Measurements from ENCODE around the gene C10orf95. TPM values are rescaled to one million over a fixed set of nuclear protein-coding genes. Genes with fewer than 3 reads are reported as not detected.

The C10orf95 gene
- total RNA-seq, 2 donors from 2014 or later, result 0.21 TPM; not detected in 1

GRCh38 chr10:102424145-102424544 lies 27.2 kb downstream of the C10orf95 start:
- Mint-ChIP-seq H3K36me3 (ENCODE audit: insufficient read depth in 2 of 2) (peaks cover 2% of the 10 kb centered on the region in 2 donors), H3K4me3 (no peak overlapping the region), H3K27me3 (ENCODE audit: low read depth) (peaks cover 2% of the 10 kb centered on the region), H3K27ac (no peak overlapping the region), H3K4me1 (ENCODE audit: low read depth) (peaks cover 55% of the 10 kb centered on the region), H3K9me3 (no peaks in the 10 kb centered on the region)
- DNase-seq, result no peak
- no peak for ATAC-seq (replicated peaks in 1 of 2)

GRCh38 chr10:102423372-102423968 lies 27.9 kb downstream of the C10orf95 start:
- no peaks in the 10 kb centered on the region for H3K9me3 Mint-ChIP-seq

DNA sequence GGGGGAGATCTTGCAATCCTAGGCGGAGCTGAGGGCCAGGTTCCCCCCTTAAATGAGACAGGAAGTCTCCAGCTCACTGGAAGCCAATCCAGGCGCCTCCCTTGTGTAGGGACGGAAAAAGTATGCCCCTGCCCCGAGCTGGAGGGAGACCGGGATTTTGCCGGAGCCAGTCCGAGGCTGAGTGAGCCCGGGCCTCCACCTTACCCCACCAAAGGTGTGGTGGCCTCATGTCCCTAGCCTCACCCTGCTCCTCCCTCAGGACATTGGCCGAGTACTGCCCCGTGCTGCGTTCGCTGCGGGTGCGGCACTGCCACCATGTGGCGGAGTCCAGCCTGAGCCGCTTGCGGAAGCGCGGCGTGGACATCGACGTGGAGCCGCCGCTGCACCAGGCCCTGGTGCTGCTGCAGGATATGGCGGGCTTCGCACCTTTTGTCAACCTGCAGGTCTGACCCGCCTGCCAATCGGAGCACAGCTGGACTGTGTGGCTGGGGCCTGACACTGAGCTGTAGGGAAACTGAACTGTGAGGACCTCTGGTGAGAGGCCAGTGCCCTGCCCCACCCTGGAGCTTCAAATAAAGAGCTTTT lies 28.7 kb downstream of the C10orf95 start:
- peaks cover 56% of the 10 kb centered on the region for H3K4me1 Mint-ChIP-seq (ENCODE audit: low read depth)
- ATAC-seq (replicated peaks in 1 of 2) (peak; percentile 18 to 25), DNase-seq (peak; percentile 74 to 75)
- no peaks in the 10 kb centered on the region for H3K9me3 Mint-ChIP-seq
- peaks cover 17% of the 10 kb centered on the region for H3K27me3 Mint-ChIP-seq (ENCODE audit: low read depth)
- peaks cover 2% of the 10 kb centered on the region in 2 donors for H3K36me3 Mint-ChIP-seq (ENCODE audit: insufficient read depth in 2 of 2)
- peak overlapping the region; percentile 27 for H3K27ac Mint-ChIP-seq
- H3K4me3 Mint-ChIP-seq, result peak overlapping the region; percentile 88 to 99

More at GRCh38 chr10:102423372-102423968, 27.9 kb downstream of the C10orf95 start:
- no peak for DNase-seq
- peaks cover 8% of the 10 kb centered on the region for H3K27me3 Mint-ChIP-seq (ENCODE audit: low read depth)
- H3K4me3 Mint-ChIP-seq, result peak overlapping the region in 1 of 2 donors; percentile 32
- H3K36me3 Mint-ChIP-seq (ENCODE audit: insufficient read depth in 2 of 2), result peaks cover 2% of the 10 kb centered on the region in 2 donors
- no peak overlapping the region for H3K27ac Mint-ChIP-seq
- H3K4me1 Mint-ChIP-seq (ENCODE audit: low read depth), result peaks cover 58% of the 10 kb centered on the region
- ATAC-seq (replicated peaks in 1 of 2), result no peak

DNA sequence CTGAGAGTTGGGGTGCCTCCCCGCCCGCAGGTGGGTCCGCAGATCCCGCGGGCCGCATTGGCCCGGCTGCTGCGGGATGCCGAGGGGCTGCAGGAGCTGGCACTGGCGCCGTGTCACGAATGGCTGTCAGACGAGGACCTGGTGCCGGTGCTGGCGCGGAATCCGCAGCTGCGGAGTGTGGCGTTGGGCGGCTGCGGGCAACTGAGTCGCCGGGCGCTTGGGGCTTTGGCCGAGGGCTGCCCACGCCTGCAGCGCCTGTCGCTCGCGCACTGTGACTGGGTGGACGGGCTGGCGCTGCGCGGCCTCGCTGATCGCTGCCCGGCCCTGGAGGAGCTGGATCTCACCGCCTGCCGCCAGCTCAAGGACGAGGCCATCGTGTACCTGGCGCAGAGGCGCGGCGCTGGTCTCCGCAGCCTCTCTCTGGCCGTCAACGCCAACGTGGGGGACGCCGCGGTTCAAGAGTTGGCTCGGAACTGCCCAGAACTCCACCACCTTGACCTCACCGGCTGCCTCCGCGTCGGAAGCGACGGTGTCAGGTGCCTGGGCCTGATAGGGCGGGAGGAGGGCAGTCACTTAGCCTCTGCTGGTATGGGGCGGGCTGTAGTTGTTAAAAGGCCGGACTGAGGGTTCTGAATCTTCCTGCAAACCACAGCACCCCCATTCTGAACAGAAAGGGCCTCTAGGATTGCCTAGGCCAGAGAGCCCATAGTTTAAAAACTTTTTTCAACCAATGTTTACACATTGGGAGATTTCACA lies 29.4 kb downstream of the C10orf95 start:
- Mint-ChIP-seq H3K9me3 (no peaks in the 10 kb centered on the region), H3K4me1 (ENCODE audit: low read depth) (peaks cover 49% of the 10 kb centered on the region), H3K36me3 (ENCODE audit: insufficient read depth in 2 of 2) (peaks cover 2% of the 10 kb centered on the region in 2 donors), H3K27me3 (ENCODE audit: low read depth) (peaks cover 24% of the 10 kb centered on the region), H3K4me3 (peak overlapping the region; percentile 88 to 99), H3K27ac (peak overlapping the region; percentile 27)
- peak; percentile 8 to 17 for ATAC-seq (replicated peaks in 1 of 2)
- peak in 1 of 2 donors; percentile 52 for DNase-seq

DNA sequence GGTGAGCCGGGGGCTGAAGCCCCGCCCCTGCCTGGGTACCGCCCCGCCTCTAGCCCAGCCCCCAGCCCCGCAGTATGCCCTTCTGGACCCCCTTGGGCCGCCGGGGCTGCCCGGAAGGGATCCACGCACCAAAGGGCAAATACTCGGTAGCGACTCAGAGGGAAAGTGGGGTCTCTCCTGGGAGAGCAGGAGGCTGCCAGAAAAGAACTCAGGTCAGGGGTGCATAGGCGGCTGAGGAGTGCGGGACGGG lies 29.9 kb downstream of the C10orf95 start:
- no peaks in the 10 kb centered on the region for H3K9me3 Mint-ChIP-seq
- H3K36me3 Mint-ChIP-seq (ENCODE audit: insufficient read depth in 2 of 2), result peaks cover 2% of the 10 kb centered on the region in 2 donors
- ATAC-seq (replicated peaks in 1 of 2) (no peak), DNase-seq (no peak)
- H3K4me1 Mint-ChIP-seq (ENCODE audit: low read depth), result peaks cover 44% of the 10 kb centered on the region
- peaks cover 26% of the 10 kb centered on the region for H3K27me3 Mint-ChIP-seq (ENCODE audit: low read depth)
- peak overlapping the region; percentile 88 to 99 for H3K4me3 Mint-ChIP-seq
- no peak overlapping the region for H3K27ac Mint-ChIP-seq

DNA sequence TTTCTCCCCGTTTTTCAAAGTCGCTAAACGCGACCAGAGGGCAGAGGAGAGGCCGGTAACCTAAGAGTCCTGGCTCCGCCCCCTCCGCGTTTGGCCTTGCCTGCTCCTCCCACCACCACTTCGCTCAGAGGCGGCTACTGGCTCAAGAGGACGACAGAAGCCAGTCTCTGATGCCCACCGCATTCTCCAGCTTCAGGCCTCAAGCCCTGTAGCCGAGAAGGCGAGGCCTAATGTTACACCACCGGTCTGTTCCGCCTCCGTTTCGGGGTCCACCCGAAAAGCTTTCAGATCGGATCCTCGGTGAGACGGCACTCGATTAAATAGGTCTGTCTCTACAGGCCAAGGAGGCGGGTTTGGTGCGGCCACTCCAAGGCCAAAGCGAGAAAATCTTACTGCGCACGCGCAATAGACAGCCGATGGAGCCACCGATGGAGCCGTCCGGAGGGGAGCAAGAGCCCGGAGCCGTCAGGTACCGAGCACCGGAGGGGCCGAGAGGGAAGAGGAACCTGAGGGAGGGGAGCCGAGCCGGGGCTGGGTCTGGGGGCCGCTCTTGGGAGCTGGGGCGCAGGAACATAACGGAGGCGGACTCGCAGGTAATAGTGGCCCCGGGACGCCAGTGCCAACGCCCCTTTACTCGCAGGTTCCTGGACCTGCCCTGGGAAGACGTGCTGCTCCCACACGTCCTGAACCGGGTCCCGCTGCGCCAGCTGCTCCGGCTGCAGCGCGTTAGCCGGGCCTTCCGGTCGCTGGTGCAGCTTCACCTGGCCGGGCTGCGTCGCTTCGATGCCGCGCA lies 30.4 kb downstream of the C10orf95 start, which contains the start of gene FBXL15:
FBXL15 (plus strand) TSS at position 123 of the 793 bp plus-strand sequence; CDS start at position 417, 294 bp downstream.
- Mint-ChIP-seq H3K4me3 (peak within 1 kb of the TSS; percentile 88 to 99), H3K27me3 (ENCODE audit: low read depth) (peaks cover 26% of the 10 kb centered on the region), H3K4me1 (ENCODE audit: low read depth) (peaks cover 39% of the 10 kb centered on the region), H3K36me3 (ENCODE audit: insufficient read depth in 2 of 2) (peaks cover 2% of the 10 kb centered on the region in 2 donors), H3K27ac (peak within 1 kb of the TSS; percentile 89), H3K9me3 (no peaks in the 10 kb centered on the region)
- peak; percentile 97 to 98 for DNase-seq
- ATAC-seq (replicated peaks in 1 of 2), result peak; percentile 82 to 84

GRCh38 chr10:102420181-102420713 lies 31.1 kb downstream of the C10orf95 start:
- Mint-ChIP-seq H3K4me3 (peak overlapping the region; percentile 88 to 99), H3K27me3 (ENCODE audit: low read depth) (peaks cover 26% of the 10 kb centered on the region), H3K4me1 (ENCODE audit: low read depth) (peaks cover 34% of the 10 kb centered on the region), H3K27ac (peak overlapping the region; percentile 89), H3K36me3 (ENCODE audit: insufficient read depth in 2 of 2) (peaks cover 2% of the 10 kb centered on the region in 2 donors), H3K9me3 (no peaks in the 10 kb centered on the region)
- DNase-seq (no peak), ATAC-seq (replicated peaks in 1 of 2) (no peak)

GRCh38 chr10:102419269-102420180 lies 31.8 kb downstream of the C10orf95 start:
- peaks cover 26% of the 10 kb centered on the region for H3K27me3 Mint-ChIP-seq (ENCODE audit: low read depth)
- no peaks in the 10 kb centered on the region for H3K9me3 Mint-ChIP-seq
- DNase-seq, result peak; percentile 74 to 76
- H3K4me1 Mint-ChIP-seq (ENCODE audit: low read depth), result peaks cover 34% of the 10 kb centered on the region
- H3K36me3 Mint-ChIP-seq (ENCODE audit: insufficient read depth in 2 of 2), result peaks cover 2% of the 10 kb centered on the region in 2 donors
- H3K4me3 Mint-ChIP-seq, result peak overlapping the region; percentile 88 to 99
- no peak for ATAC-seq (replicated peaks in 1 of 2)
- peak overlapping the region; percentile 67 for H3K27ac Mint-ChIP-seq

- DNase-seq (no peak), ATAC-seq (replicated peaks in 1 of 2) (no peak)
- Mint-ChIP-seq H3K27me3 (ENCODE audit: low read depth) (peaks cover 26% of the 10 kb centered on the region), H3K4me1 (ENCODE audit: low read depth) (peaks cover 34% of the 10 kb centered on the region), H3K9me3 (no peaks in the 10 kb centered on the region), H3K4me3 (peak within 1 kb of the TSS; percentile 88 to 99), H3K36me3 (ENCODE audit: insufficient read depth in 2 of 2) (peaks cover 2% of the 10 kb centered on the region in 2 donors), H3K27ac (peak within 1 kb of the TSS; percentile 67)
Observed at GRCh38 chr10:102418622-102419268, 32.6 kb downstream of the C10orf95 start, which contains the start of gene PSD. TSS of gene PSD (minus strand) at chr10:102418785. CDS start at chr10:102417038, 1,747 bp downstream.

- no peak for DNase-seq
- ATAC-seq (replicated peaks in 1 of 2), result no peak
- Mint-ChIP-seq H3K27ac (no peak overlapping the region), H3K4me3 (no peak overlapping the region), H3K36me3 (ENCODE audit: insufficient read depth in 2 of 2) (peaks cover 0 to 2% of the 10 kb centered on the region in 2 donors), H3K4me1 (ENCODE audit: low read depth) (peaks cover 33% of the 10 kb centered on the region), H3K27me3 (ENCODE audit: low read depth) (peaks cover 26% of the 10 kb centered on the region), H3K9me3 (no peaks in the 10 kb centered on the region)
Observed at GRCh38 chr10:102416695-102417094, 34.6 kb downstream of the C10orf95 start.

GRCh38 chr10:102416283-102416682 lies 35.1 kb downstream of the C10orf95 start:
- Mint-ChIP-seq H3K4me3 (no peak overlapping the region), H3K27ac (no peak overlapping the region), H3K27me3 (ENCODE audit: low read depth) (peaks cover 26% of the 10 kb centered on the region), H3K9me3 (no peaks in the 10 kb centered on the region), H3K36me3 (ENCODE audit: insufficient read depth in 2 of 2) (peaks cover 0 to 2% of the 10 kb centered on the region in 2 donors), H3K4me1 (ENCODE audit: low read depth) (peaks cover 37% of the 10 kb centered on the region)
- ATAC-seq (replicated peaks in 1 of 2), result no peak
- DNase-seq, result no peak
